ENCODE data around the gene CXCR5.

The CXCR5 gene

DNA sequence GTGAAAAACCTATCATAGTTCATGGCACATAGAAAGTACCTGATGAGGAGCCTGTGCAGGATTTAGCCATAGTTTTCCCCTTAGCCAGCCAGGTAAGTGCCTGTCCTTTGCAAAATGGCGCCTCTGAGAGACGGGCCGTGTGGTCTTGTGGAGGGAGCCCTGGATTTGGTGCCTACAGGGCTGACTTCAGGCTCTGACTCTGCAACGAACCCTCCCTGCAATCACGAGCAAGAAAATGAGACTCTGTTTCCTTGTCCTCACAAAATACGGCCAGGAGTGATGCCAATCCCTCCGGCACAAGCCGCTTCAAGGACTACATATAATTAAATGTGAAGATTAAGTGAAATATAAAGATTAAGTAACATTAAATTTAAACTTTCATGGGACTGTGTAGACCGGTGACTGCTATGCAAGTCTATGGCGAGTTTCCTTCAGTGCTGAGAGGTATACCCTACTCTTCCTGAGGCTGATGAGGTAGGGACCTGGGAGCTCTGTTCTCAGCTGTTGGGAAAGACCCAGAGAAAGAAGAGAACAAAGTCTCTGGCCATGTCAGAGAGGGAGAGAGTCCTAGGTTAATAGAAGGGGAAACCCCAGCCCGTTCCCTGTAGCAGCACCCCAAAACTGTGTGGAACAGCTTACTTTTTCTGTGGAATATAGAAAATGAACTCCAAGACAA, 6.1 kb upstream of the CXCR5 start:
- no peak for DNase-seq (ENCODE audit: low spot score)

DNA sequence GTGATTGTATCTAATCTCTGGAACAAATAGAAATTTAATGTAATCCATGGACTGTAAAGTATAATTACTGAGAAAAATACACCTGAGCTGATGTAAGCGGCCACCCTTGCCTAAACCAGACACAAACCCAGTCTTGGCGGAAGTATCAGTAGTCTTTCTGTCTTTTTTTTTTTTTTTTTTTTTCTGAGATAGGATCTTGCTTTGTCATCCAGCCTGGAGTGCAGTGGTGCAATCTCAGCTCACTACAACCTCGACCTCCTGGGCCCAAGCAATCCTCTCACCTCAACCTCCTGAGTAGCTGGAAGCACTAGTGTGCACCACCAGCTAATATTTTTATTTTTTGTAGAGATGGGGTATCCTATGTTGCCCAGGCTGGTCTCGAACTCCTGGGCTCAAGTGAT, 5.5 kb upstream of the CXCR5 start:
- DNase-seq (ENCODE audit: low spot score) = no peak

DNA sequence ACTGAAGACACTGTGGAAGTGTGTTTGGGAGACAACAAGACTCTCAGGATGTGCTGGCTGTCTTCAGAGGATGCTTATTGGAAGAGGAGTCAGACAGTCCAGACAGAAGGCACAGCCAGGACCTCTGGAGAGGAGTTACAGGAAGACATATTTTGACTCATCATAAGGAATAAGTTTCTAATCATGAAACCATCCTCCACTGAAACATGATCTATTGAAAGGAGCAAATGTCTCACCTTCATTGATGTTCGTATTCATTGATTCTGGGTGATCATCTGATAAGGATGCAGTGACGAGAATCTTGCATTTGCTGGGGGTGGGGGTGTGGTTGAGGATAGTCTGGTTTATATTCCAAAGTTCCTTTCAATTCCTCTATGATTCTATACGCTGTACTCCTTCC, 2.5 kb upstream of the CXCR5 start:
- no peak for DNase-seq (ENCODE audit: low spot score)

DNA sequence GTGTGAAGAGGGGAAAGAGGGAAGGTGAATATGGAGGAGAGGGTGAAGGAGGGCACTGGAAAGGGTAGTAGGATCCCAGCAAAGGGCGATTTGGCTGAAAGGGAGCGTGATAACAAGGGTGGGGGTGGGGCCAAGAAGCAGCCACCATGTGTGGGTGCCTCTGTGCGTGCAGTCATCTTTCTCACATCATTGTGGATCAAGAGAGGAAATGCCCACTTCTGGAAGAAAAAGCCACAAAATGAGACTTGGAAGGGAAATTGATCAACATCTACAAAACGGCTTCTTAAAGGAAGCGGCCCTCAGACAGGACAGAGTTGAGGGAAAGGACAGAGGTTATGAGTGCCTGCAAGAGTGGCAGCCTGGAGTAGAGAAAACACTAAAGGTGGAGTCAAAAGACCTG, 1.2 kb upstream of the CXCR5 start:
- no peak for DNase-seq (ENCODE audit: low spot score)

DNA sequence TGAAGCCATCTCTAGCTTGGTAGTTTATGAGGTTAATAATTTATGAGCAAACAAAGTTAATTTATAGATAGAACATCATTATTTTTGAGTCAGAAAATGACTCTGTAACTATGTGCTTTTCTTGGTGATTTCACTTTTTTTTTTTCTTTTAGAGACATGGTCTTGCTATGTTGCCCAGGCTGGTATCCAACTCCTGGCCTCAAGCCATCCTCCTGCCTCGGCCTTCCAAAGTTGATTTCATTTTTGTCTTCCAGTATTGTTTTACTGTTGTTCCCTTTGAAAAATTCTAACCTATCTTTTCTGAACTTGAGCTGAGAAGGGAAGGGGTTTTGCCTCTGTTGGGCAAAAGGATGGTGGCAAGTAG, 706 bp upstream of the CXCR5 start:
- no peak for DNase-seq (ENCODE audit: low spot score)

DNA sequence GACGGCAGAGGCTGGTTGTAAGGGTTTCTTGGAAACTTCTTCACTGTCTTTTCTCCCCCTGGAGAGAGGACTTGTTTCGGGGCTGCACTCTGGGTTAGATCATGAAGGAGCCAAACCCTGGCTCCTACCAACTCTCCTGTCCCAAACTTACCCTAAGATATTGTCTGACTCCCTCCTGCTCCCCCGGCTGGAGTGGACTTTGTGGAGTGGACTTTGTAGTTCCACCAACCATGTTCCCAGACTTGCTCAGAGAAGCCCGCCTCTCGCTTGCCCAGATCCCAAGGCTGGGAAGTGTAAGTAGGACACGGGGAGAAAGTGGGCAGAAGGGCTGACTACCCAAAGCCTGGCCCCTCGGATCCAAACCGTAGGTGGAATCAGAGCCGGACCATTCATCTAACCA, 1.2 kb downstream of the CXCR5 start:
- no peak for DNase-seq (ENCODE audit: low spot score)

DNA sequence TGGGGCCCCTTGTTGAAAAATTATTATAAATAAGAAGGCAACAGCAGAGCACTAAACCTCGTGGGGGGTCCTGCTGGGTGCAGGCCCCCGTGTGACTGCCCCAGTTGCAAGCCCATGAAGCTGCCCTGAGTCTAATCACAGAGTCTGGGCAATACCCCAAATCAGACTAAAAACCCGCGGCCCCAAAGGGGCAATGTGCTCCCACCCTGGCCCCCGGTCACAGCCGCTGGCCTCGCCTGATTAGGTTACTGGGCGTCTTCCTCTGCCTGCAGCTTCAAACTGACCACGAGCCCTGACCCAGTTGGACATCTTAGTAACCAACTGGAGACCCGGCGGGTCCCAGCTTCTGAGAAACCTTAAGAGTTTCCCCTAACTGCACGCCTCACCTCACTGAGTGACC, 1.6 kb downstream of the CXCR5 start:
- DNase-seq (ENCODE audit: low spot score) = no peak

DNA sequence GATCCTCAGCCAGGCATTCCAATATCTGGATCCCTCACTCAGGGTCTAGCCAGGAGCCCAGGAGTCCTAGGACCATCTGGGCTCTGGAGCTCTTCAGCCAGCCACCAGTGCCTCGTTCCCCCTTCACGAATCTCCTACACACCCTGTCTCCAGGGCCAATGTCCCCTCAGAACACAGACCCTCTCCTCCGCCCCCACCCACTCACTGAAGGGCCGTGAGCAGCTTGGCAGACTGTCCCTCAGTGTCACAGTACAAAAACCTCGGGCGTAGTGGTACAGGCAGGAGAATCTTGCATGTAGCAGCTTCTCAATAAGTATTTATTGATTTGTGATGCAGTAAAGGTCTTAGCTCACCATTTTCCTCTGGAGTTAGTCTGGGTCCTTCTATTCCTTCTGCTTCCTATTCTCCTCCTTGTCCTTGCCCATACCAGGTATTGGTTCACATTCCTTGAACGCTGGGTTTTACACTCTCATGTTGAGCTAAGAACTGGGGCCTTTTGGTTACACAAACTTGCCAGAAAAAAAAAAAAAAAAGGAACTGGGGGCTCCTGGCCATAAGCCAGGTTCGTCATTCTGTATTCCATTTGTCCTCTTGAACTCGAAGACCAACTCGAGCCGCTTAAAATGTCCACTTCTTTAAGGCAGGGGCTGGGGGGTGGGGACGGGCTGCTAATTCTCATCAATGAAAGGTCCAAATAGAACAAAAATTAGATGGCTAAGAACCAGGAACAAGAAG, 2.3 kb downstream of the CXCR5 start:
- no peak for DNase-seq (ENCODE audit: low spot score)

DNA sequence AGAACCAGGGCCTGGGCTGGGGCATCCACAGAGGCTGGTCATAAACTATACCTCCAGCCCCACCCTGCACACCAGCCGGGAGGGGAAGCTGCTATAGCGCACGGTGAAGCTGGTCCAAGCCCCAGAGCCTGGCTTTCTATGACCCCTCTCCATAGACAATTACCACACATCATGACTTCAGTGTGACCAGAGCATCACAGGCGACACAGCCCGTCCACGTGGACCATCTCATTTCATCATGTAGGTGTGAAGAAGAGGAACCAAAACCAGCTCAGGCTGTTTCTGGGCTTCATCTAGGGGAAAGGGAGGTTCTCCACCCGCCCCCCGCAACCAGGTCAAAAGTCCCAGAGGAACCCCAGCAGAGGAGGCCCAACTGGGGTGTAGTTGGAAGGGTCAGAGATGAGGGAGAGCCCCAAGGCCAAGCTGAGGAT, 3.0 kb downstream of the CXCR5 start:
- no peak for DNase-seq (ENCODE audit: low spot score)

DNA sequence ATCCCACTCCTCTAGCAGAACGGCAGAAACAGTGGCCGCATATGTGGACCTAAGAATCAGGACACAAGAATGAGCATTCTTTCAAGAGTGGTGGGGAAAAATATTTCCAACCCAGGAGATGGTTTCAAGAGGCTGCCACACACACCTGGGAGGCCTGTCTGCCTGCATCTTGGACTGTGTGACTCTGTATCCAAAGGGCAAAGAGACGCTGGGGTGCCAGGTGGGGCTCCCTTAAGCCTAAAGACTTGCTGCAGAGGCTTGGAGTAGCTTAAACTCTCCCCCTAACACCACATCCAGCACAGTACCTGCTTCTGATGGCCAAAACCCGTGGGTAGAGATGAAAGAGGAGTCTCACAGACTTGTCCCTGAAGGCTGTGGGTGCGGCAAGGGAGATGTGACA, 3.5 kb downstream of the CXCR5 start:
- no peak for DNase-seq (ENCODE audit: low spot score)

DNA sequence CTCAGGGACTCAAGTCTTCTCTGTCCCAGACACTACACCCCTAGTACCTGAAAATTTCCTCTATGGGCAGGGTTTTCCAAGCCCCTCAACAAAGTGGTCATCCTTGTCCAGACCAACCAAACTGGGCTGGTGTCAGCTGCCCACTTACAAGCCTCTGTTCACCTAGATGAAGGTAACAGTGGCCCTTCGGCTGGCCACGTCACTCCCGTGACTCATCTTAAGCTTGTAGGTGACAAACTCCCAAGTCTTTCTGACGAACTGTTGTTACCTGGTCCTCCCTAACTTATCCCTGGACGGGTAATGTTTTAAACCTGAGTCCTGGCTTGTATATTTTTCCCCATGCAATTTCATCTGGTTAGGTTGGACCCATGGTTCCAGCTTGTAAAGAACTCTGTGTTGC, 4.7 kb downstream of the CXCR5 start:
- DNase-seq (ENCODE audit: low spot score) = no peak

DNA sequence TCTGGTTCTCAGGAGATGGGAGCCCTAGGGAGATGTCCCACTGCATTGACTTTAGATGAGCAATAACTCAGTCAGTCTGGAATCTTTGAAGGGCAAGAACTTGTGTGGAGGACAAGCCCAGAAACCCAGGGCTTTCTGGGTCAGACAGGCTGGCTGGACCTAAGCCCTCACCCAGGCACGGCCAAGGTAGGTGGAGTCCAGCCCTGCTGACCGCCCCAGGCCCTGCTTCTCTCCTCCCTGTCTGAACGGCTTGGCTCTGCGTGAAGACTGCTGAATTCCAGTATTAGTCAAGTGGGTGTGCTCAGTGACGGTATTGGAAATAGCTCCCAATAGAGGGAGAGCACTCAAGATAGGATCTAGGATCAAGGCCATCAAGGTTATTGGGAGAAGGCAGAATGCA, 6.1 kb downstream of the CXCR5 start:
- DNase-seq (ENCODE audit: low spot score) = peak; percentile 91

DNA sequence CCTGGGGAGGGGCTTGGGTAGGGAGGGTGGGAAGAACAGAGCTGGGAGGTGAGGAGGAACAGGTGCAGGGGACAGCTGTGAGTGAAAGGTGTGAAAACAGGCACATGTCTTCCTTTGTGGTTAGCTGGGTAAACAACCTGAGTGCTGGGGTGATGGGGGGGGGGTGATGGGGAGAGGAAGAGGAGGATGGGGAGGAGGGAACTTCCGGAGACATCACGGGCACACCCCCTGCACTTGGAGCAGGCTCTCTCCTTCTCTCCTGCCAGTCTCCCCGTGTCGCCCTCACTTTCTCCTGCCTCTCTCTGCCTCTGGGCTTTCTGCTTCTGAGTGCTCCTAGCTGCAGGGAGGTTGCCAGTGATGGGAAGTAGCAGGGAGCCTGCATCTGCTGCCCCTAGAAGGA, 8.8 kb downstream of the CXCR5 start:
- DNase-seq (ENCODE audit: low spot score) = no peak

DNA sequence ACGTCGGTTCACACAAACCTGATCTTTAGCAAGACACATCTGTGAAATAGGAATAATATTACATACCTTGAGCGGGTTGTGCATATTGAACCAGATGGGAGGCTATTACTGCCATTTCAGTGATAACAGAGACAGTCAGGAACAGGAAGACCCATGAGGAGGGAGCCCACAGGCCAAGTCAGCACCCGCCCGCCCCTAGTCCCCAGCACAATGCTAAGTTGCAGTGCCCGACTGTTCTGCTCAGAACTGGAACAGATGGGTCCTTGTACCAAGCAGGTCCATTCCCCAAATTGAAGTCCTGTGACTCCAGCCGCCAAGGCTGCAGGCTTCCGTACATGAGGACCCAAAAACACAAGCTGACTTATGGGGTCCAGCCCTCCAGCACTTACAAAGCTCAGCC, 9.3 kb downstream of the CXCR5 start:
- no peak for DNase-seq (ENCODE audit: low spot score)

DNA sequence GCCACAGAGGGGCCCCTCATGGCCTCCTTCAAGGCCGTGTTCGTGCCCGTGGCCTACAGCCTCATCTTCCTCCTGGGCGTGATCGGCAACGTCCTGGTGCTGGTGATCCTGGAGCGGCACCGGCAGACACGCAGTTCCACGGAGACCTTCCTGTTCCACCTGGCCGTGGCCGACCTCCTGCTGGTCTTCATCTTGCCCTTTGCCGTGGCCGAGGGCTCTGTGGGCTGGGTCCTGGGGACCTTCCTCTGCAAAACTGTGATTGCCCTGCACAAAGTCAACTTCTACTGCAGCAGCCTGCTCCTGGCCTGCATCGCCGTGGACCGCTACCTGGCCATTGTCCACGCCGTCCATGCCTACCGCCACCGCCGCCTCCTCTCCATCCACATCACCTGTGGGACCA, 10.0 kb downstream of the CXCR5 start:
- no peak for DNase-seq (ENCODE audit: low spot score)

DNA sequence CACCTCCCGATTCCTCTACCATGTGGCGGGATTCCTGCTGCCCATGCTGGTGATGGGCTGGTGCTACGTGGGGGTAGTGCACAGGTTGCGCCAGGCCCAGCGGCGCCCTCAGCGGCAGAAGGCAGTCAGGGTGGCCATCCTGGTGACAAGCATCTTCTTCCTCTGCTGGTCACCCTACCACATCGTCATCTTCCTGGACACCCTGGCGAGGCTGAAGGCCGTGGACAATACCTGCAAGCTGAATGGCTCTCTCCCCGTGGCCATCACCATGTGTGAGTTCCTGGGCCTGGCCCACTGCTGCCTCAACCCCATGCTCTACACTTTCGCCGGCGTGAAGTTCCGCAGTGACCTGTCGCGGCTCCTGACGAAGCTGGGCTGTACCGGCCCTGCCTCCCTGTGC, 10.5 kb downstream of the CXCR5 start:
- no peak for DNase-seq (ENCODE audit: low spot score)

DNA sequence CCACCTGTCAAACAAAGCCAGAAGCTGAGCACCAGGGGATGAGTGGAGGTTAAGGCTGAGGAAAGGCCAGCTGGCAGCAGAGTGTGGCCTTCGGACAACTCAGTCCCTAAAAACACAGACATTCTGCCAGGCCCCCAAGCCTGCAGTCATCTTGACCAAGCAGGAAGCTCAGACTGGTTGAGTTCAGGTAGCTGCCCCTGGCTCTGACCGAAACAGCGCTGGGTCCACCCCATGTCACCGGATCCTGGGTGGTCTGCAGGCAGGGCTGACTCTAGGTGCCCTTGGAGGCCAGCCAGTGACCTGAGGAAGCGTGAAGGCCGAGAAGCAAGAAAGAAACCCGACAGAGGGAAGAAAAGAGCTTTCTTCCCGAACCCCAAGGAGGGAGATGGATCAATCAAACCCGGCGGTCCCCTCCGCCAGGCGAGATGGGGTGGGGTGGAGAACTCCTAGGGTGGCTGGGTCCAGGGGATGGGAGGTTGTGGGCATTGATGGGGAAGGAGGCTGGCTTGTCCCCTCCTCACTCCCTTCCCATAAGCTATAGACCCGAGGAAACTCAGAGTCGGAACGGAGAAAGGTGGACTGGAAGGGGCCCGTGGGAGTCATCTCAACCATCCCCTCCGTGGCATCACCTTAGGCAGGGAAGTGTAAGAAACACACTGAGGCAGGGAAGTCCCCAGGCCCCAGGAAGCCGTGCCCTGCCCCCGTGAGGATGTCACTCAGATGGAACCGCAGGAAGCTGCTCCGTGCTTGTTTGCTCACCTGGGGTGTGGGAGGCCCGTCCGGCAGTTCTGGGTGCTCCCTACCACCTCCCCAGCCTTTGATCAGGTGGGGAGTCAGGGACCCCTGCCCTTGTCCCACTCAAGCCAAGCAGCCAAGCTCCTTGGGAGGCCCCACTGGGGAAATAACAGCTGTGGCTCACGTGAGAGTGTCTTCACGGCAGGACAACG, 11.7 kb downstream of the CXCR5 start:
- no peak for DNase-seq (ENCODE audit: low spot score)

DNA sequence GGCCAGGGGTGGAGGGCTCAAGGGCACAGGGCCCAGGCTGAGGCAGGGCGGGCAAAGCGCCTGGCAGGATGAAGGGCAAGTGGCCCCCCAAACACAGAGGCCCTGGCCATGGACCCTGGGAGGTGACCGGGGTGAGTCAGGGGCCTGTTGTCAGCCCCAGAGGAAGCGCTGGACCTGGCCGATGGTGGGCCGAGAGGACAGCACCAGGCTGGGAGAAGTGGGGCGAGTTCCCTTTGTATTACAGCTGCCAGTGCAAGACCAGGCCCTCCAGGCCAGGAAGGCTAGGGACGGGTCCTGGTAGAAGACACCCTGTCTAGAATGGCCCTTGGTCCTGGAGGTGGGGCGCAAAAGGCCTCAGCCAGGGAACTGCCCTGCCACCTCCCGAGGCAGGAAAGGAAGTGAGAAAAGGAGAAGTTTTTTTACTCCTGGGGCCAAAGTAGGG, 12.8 kb downstream of the CXCR5 start:
- DNase-seq (ENCODE audit: low spot score) = no peak

DNA sequence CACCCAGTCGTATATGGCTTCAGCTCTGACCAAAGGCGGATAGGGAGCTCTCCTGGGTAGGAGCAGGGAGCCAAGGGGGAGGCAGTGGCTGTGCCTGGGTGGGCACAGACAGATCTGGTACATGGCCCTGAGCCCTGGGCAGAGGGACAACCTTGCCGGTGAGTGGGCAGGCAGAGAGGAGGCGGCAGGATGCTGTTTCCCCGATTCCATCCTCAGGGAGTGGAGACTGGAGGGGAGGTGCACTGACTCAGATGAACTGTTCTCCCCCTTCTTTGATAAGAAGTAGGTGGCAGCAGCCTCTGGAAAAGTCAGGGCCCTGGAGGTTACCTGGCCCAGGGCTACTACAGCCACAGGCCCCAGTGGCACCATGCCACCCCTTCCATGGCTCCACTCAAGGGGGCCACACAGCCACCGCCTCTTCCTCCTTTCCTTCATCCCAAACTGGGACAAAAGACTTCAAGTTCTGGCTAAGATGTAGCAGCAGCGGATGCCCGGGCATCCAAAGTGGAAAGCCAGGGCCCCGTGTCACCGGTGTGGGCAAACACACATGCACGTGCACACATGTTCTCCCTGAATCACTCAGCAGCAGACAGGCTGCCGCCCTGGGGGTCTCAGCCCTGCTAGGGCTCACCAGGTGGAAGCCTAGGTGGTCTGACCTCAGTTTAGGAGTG, 13.4 kb downstream of the CXCR5 start:
- DNase-seq (ENCODE audit: low spot score) = no peak

DNA sequence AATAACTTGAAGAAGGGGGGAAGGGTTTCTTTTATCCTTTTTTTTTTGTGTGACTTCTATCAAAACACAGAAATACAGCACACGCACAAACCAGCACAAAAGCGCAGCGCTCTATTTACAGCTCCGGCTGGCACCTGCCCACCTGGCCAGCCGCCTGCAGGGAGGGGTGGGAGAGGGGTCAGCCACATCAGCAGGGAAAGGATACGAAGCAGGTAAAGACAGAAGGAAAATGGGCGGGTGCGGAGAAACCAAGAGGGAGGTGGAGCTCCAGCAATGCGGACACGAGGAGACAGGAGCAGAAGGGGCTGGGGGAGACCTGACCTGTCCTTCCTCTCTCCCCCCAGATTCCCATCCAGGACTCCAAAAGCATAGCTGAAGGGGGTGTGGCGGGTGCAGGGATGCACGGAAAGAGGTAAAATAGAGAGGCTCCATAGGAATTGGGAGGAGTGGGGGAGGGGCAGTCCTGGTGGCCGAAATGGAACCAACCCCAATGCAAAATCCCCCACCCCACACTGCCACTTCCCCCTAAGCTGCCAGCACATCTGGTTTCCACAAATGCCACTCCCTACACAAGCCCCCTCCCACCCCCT, 14.1 kb downstream of the CXCR5 start:
- no peak for DNase-seq (ENCODE audit: low spot score)

DNA sequence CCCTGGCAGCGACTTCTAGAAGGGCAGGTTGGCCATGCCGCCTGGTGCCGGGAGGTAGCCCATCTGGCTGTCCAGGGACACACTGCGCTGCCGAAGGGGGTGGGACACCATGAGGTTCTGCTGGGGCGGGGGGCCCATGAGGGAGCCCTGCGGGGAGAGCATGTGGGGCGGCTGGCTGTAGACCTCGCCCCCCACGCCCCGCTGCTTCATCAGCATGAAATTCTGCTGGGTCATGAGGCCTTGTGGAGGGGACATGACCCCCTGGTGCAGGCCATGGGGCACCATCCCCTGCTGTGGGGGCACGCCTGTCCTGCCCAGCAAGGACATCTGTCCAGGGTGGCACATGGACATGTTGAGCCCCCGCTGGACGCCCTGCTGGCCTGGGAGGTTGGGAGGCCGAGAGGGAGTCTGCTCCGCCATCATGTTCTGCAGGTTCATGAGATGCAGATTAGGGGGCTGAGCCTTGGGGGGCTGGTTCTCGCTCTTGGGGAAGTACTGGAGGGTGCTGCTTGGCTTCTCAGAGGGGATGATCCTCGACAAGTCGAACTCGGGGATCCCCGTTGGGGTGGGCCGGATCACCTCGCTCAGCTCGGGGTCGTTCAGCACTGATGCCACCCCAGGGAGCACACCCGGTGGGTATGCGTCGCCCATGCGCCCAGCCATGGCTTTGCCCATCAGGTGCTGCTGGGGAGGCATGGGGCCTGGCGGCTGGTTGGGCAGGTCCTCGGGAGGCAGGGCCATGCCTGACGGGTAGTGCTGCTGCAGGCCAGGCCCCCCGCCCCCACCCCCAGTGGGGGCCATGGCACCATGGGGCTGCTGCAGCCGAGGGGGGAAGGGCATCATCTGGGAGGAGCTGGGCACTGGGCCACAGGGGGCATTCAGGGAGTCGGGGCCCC, 15.0 kb downstream of the CXCR5 start:
- no peak for DNase-seq (ENCODE audit: low spot score)

Data from GM03348 (cell line).